Naive thymus-derived CD4-positive, alpha-beta T cell (primary cell): Measurements from ENCODE around the gene GATA2. TPM values are rescaled to one million over a fixed set of nuclear protein-coding genes. Genes with fewer than 3 reads are reported as not detected.
A peak's percentile ranks its signal among the peaks of the same experiment; 100 is the strongest.

Experiments used
- ATAC-seq: fragments of 150-1000 bp; cut with Tn5 transposase; 2 replicates; pipeline ENCODE4 v1.10.0; 2021; ENCODE audit warnings: mild to moderate bottlenecking, moderate library complexity
- CTCF ChIA-PET: fragments of 350-600 bp; sonication (Branson Sonifier 250); formaldehyde crosslinking; loops from one replicate; lab custom pipeline; 2021; ENCODE audit warnings: antibody characterized with exemption; lab: Charles Lee
- POLR2A ChIA-PET: fragments of 350-600 bp; sonication (Branson Sonifier 250); formaldehyde crosslinking; loops from one replicate; lab custom pipeline; 2021; ENCODE audit warnings: antibody characterized with exemption, inconsistent platforms; lab: Charles Lee
- DNase-seq, 9 donors: peaks; one replicate each; pipeline versions ENCODE4 v3.0.0 to v3.0.0-alpha.2; 2020 to 2022; ENCODE audit warnings: mixed read lengths in 1 of 9
- H3K27ac ChIP-seq: one replicate; pipeline ENCODE4 v1.7.0; 2013; ENCODE audit warnings: mild to moderate bottlenecking, low read depth, low read length, moderate library complexity
- H3K27me3 ChIP-seq, 2 donors: one replicate each; pipeline ENCODE4 v1.7.0; 2013; ENCODE audit warnings: low read length in 2 of 2, mild to moderate bottlenecking in 2 of 2, moderate library complexity in 2 of 2; ENCODE audit not compliant: control insufficient read depth in 2 of 2, insufficient read depth in 2 of 2
- H3K36me3 ChIP-seq, 3 experiments: 1 replicate in 2 of 3; 2 replicates in 1 of 3; pipeline ENCODE4 v1.7.0; 2013; ENCODE audit warnings: low read length in 3 of 3, mild to moderate bottlenecking in 3 of 3, moderate library complexity in 1 of 3; ENCODE audit not compliant: insufficient read depth in 3 of 3, control insufficient read depth in 2 of 3
- H3K4me1 ChIP-seq, 2 donors: one replicate each; pipeline ENCODE4 v1.7.0; 2013; ENCODE audit warnings: low read length in 2 of 2, mild to moderate bottlenecking in 2 of 2, moderate library complexity in 1 of 2; ENCODE audit not compliant: control insufficient read depth in 2 of 2, insufficient read depth in 2 of 2
- H3K4me3 ChIP-seq: 2 replicates; pipeline ENCODE4 v1.7.0; 2013; ENCODE audit warnings: mild to moderate bottlenecking, low read length
- H3K9me3 ChIP-seq, 3 experiments: 1 replicate in 2 of 3; 2 replicates in 1 of 3; pipeline ENCODE4 v1.7.0; 2013; ENCODE audit warnings: low read length in 3 of 3; ENCODE audit not compliant: control insufficient read depth in 2 of 3
- H3K27ac Mint-ChIP-seq, 9 donors: one replicate each; pipeline ENCODE4 v1.8.0; 2020 to 2022; ENCODE audit warnings: mixed read lengths in 9 of 9, mild to moderate bottlenecking in 8 of 9, moderate library complexity in 5 of 9, inconsistent platforms in 2 of 9
- H3K27me3 Mint-ChIP-seq, 5 donors: one replicate each; pipeline ENCODE4 v1.8.0; 2021 to 2022; ENCODE audit warnings: mixed read lengths in 5 of 5, mild to moderate bottlenecking in 1 of 5
- H3K36me3 Mint-ChIP-seq, 5 donors: one replicate each; pipeline ENCODE4 v1.8.0; 2020 to 2022; ENCODE audit warnings: mixed read lengths in 5 of 5, mild to moderate bottlenecking in 3 of 5, inconsistent platforms in 1 of 5
- H3K4me1 Mint-ChIP-seq, 7 donors: one replicate each; pipeline ENCODE4 v1.8.0; 2020 to 2022; ENCODE audit warnings: mixed read lengths in 7 of 7, mild to moderate bottlenecking in 3 of 7, inconsistent platforms in 1 of 7
- H3K4me3 Mint-ChIP-seq, 10 donors: one replicate each; pipeline ENCODE4 v1.8.0; 2020 to 2022; ENCODE audit warnings: mild to moderate bottlenecking in 10 of 10, mixed read lengths in 10 of 10, moderate library complexity in 6 of 10, inconsistent platforms in 2 of 10
- H3K9me3 Mint-ChIP-seq, 11 donors: one replicate each; pipeline ENCODE4 v1.8.0; 2020 to 2022; ENCODE audit warnings: mixed read lengths in 11 of 11, mild to moderate bottlenecking in 4 of 11, inconsistent platforms in 1 of 11, moderate library complexity in 1 of 11
- intact Hi-C, 2 donors: fragments of 100-400 bp; cut with micrococcal nuclease; formaldehyde crosslinking; loops; one replicate each; pipeline ENCODE4 v1.15.1; 2023
- polyA plus RNA-seq, 2 donors: library from polyadenylated mRNA; unstranded; fragments of 300-500 nt; fragmentation: Illumina TruSeq; gene quantifications; one replicate each; pipeline ENCODE4 v1.2.3, GENCODE V29; 2021
- total RNA-seq, 6 experiments: library from RNA in 5 of 6; stranded (reverse) in 5 of 6; gene quantifications; 1 replicate in 5 of 6; 2 replicates in 1 of 6; pipeline ENCODE4 v1.2.3 and lab custom pipeline; 2021 to 2026

The GATA2 gene
- total and polyA plus RNA-seq, 7 experiments from 2014 or later, result 0.30 to 70.9 (median 14.0) TPM; not detected in 4

- POLR2A ChIA-PET, result no interaction called here
- ATAC-seq, result no peak
- Mint-ChIP-seq H3K4me3 (no peak overlapping the region), H3K36me3 (no peaks in the 10 kb centered on the region), H3K27me3 (peaks cover 37 to 59% (median 52%) of the 10 kb centered on the region in 5 donors), H3K27ac (no peak overlapping the region), H3K9me3 (no peaks in the 10 kb centered on the region), H3K4me1 (peaks cover 5 to 18% (median 11%) of the 10 kb centered on the region in 7 donors)
- Histone ChIP-seq H3K4me1 (peaks cover 0 to 12% of the 10 kb centered on the region in 2 donors), H3K27me3 (peaks cover 7 to 8% of the 10 kb centered on the region in 2 donors), H3K9me3 (no peaks in the 10 kb centered on the region), H3K27ac (no peak overlapping the region), H3K4me3 (no peak overlapping the region), H3K36me3 (no peaks in the 10 kb centered on the region)
- intact Hi-C loops, result no loop called here
- DNase-seq, result no peak
- CTCF ChIA-PET, result no interaction called here
These were observed 13.4 kb downstream of the GATA2 start for GRCh38 chr3:128479558-128480086.

- H3K9me3 ChIP-seq, result no peaks in the 10 kb centered on the region
- intact Hi-C loops, result no loop called here
- H3K27ac Mint-ChIP-seq, result no peak overlapping the region
- no peaks in the 10 kb centered on the region for H3K9me3 Mint-ChIP-seq
- DNase-seq (no peak), ATAC-seq (no peak)
- no peak overlapping the region for H3K27ac ChIP-seq
- H3K4me3 Mint-ChIP-seq, result no peak overlapping the region
- H3K36me3 Mint-ChIP-seq, result no peaks in the 10 kb centered on the region
- H3K4me3 ChIP-seq, result no peak overlapping the region
- H3K4me1 ChIP-seq, result peaks cover 0 to 9% of the 10 kb centered on the region in 2 donors
- peaks cover 7 to 8% of the 10 kb centered on the region in 2 donors for H3K27me3 ChIP-seq
- H3K36me3 ChIP-seq, result no peaks in the 10 kb centered on the region
- POLR2A ChIA-PET, result no interaction called here
- H3K27me3 Mint-ChIP-seq, result peaks cover 30 to 52% (median 44%) of the 10 kb centered on the region in 5 donors
- CTCF ChIA-PET, result no interaction called here
- peaks cover 5 to 17% (median 10%) of the 10 kb centered on the region in 7 donors for H3K4me1 Mint-ChIP-seq
These were observed 14.2 kb downstream of the GATA2 start for GRCh38 chr3:128478576-128479506.

DNA sequence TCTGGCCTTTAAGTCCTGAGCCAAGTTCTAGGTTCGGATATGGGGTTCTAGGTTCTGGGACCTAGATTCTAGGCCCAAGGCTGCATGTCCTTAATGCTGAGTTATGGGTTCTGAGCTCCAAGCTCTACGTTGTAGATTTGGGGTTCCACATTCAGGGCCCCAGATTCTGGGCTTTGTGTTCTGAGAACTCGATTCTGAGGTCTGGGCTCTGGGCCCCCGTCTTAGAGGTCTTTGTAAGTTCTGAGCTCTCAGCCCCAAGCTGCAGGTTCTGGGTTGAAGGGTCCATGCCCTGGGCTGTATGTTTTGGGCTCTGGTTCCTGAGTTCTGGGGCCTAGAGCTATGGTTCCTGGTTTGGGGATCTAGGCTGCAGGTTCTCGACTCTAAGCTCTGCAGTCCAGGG lies 16.3 kb downstream of the GATA2 start:
- H3K27ac ChIP-seq, result no peak overlapping the region
- ChIA-PET POLR2A (no interaction called here), CTCF (no interaction called here)
- DNase-seq (no peak), ATAC-seq (no peak)
- no peaks in the 10 kb centered on the region for H3K27me3 ChIP-seq
- H3K9me3 ChIP-seq, result no peaks in the 10 kb centered on the region
- Mint-ChIP-seq H3K9me3 (no peaks in the 10 kb centered on the region), H3K36me3 (no peaks in the 10 kb centered on the region), H3K27ac (no peak overlapping the region), H3K4me1 (no peaks in the 10 kb centered on the region), H3K4me3 (no peak overlapping the region), H3K27me3 (peaks cover 12 to 37% (median 29%) of the 10 kb centered on the region in 5 donors)
- intact Hi-C loops, result no loop called here
- H3K4me3 ChIP-seq, result no peak overlapping the region
- H3K4me1 ChIP-seq, result no peaks in the 10 kb centered on the region
- no peaks in the 10 kb centered on the region for H3K36me3 ChIP-seq

GRCh38 chr3:128475355-128475754 lies 17.6 kb downstream of the GATA2 start:
- POLR2A ChIA-PET, result no interaction called here
- Mint-ChIP-seq H3K36me3 (no peaks in the 10 kb centered on the region), H3K4me3 (no peak overlapping the region), H3K27ac (peak overlapping the region in 1 of 9 donors; percentile 20), H3K9me3 (peaks cover 0 to 2% (median 0%) of the 10 kb centered on the region in 11 donors), H3K4me1 (no peaks in the 10 kb centered on the region), H3K27me3 (peaks cover 16 to 36% (median 33%) of the 10 kb centered on the region in 5 donors)
- no peak overlapping the region for H3K27ac ChIP-seq
- no peak overlapping the region for H3K4me3 ChIP-seq
- ATAC-seq (no peak), DNase-seq (no peak)
- CTCF ChIA-PET, result no interaction called here
- no peaks in the 10 kb centered on the region for H3K27me3 ChIP-seq
- no peaks in the 10 kb centered on the region for H3K9me3 ChIP-seq
- intact Hi-C loops, result no loop called here
- H3K4me1 ChIP-seq, result no peaks in the 10 kb centered on the region
- no peaks in the 10 kb centered on the region for H3K36me3 ChIP-seq

GRCh38 chr3:128473737-128474136 lies 19.3 kb downstream of the GATA2 start:
- no peak for ATAC-seq
- Mint-ChIP-seq H3K36me3 (no peaks in the 10 kb centered on the region), H3K4me1 (no peaks in the 10 kb centered on the region), H3K27ac (no peak overlapping the region), H3K9me3 (peaks cover 0 to 2% (median 0%) of the 10 kb centered on the region in 11 donors), H3K27me3 (peaks cover 6 to 34% (median 20%) of the 10 kb centered on the region in 5 donors), H3K4me3 (no peak overlapping the region)
- ChIA-PET CTCF (no interaction called here), POLR2A (no interaction called here)
- intact Hi-C loops, result no loop called here
- Histone ChIP-seq H3K9me3 (no peaks in the 10 kb centered on the region), H3K27me3 (no peaks in the 10 kb centered on the region), H3K36me3 (no peaks in the 10 kb centered on the region), H3K4me3 (no peak overlapping the region), H3K27ac (no peak overlapping the region), H3K4me1 (no peaks in the 10 kb centered on the region)
- no peak for DNase-seq

GRCh38 chr3:128473180-128473519 lies 19.9 kb downstream of the GATA2 start:
- H3K4me3 Mint-ChIP-seq, result no peak overlapping the region
- Histone ChIP-seq H3K4me1 (no peaks in the 10 kb centered on the region), H3K27me3 (no peaks in the 10 kb centered on the region), H3K9me3 (no peaks in the 10 kb centered on the region), H3K27ac (no peak overlapping the region), H3K36me3 (no peaks in the 10 kb centered on the region), H3K4me3 (no peak overlapping the region)
- CTCF ChIA-PET, result no interaction called here
- no peaks in the 10 kb centered on the region for H3K4me1 Mint-ChIP-seq
- H3K27ac Mint-ChIP-seq, result peak overlapping the region in 1 of 9 donors; percentile 74
- H3K27me3 Mint-ChIP-seq, result peaks cover 6 to 28% (median 14%) of the 10 kb centered on the region in 5 donors
- no peak for ATAC-seq
- DNase-seq, result no peak
- POLR2A ChIA-PET, result no interaction called here
- intact Hi-C loops, result no loop called here
- H3K9me3 Mint-ChIP-seq, result peaks cover 0 to 2% (median 0%) of the 10 kb centered on the region in 11 donors
- no peaks in the 10 kb centered on the region for H3K36me3 Mint-ChIP-seq
